H9 (cell line): ENCODE data around the gene TBC1D23. TPM values are rescaled to one million over a fixed set of nuclear protein-coding genes. Genes with fewer than 3 reads are reported as not detected.

Experiments used
- DNase-seq: peaks from one replicate; pipeline ENCODE4 v3.0.0-alpha.2; 2017
- H2AFZ ChIP-seq: one replicate; pipeline ENCODE4 v1.6.1; 2013; ENCODE audit warnings: mild to moderate bottlenecking, low read length, control low read depth, moderate library complexity
- H2AK5ac ChIP-seq: 2 replicates; pipeline ENCODE4 v1.6.1; 2013; ENCODE audit warnings: low read length, control low read depth, mixed read lengths; ENCODE audit not compliant: insufficient read length
- H2BK120ac ChIP-seq: one replicate; pipeline ENCODE4 v1.6.1; 2013; ENCODE audit warnings: low read depth, mild to moderate bottlenecking, low read length, control low read depth, inconsistent platforms; ENCODE audit not compliant: poor library complexity, severe bottlenecking
- H2BK12ac ChIP-seq: 2 replicates; pipeline ENCODE4 v1.6.1; 2013; ENCODE audit warnings: low read length, control low read depth, mixed read lengths, low read depth; ENCODE audit not compliant: insufficient read length
- H2BK15ac ChIP-seq: 2 replicates; pipeline ENCODE4 v1.6.1; 2013; ENCODE audit warnings: low read depth, low read length, control low read depth
- H2BK20ac ChIP-seq: one replicate; pipeline ENCODE4 v1.6.1; 2013; ENCODE audit warnings: low read depth, mild to moderate bottlenecking, low read length, control low read depth, inconsistent platforms; ENCODE audit not compliant: poor library complexity, severe bottlenecking
- H2BK5ac ChIP-seq: 2 replicates; pipeline ENCODE4 v1.6.1; 2013; ENCODE audit warnings: low read length, control low read depth, mixed read lengths; ENCODE audit not compliant: insufficient read length
- H3K14ac ChIP-seq: 2 replicates; pipeline ENCODE4 v1.6.1; 2013; ENCODE audit warnings: low read length, control low read depth; ENCODE audit not compliant: insufficient read depth
- H3K18ac ChIP-seq: 2 replicates; pipeline ENCODE4 v1.6.1; 2013; ENCODE audit warnings: low read depth, mild to moderate bottlenecking, mixed read lengths, low read length, control low read depth; ENCODE audit not compliant: insufficient read length
- H3K23ac ChIP-seq: 2 replicates; pipeline ENCODE4 v1.6.1; 2013; ENCODE audit warnings: low read length, control low read depth, mixed read lengths, low read depth; ENCODE audit not compliant: insufficient read length
- H3K23me2 ChIP-seq: 2 replicates; pipeline ENCODE4 v1.6.1; 2013; ENCODE audit warnings: low read depth, mild to moderate bottlenecking, mixed read lengths, low read length, control low read depth; ENCODE audit not compliant: insufficient read length, poor library complexity, severe bottlenecking
- H3K27ac ChIP-seq: 2 replicates; pipeline ENCODE4 v1.5.1; 2013; ENCODE audit warnings: low read length, control low read depth, mixed read lengths, low read depth; ENCODE audit not compliant: insufficient read length
- H3K27me3 ChIP-seq: 2 replicates; pipeline ENCODE4 v1.6.1; 2013; ENCODE audit warnings: low read length, control low read depth, inconsistent platforms; ENCODE audit not compliant: insufficient read depth
- H3K4ac ChIP-seq: 2 replicates; pipeline ENCODE4 v1.6.1; 2013; ENCODE audit warnings: low read depth, mild to moderate bottlenecking, control low read depth, inconsistent platforms, low read length, moderate library complexity
- H3K4me1 ChIP-seq: 2 replicates; pipeline ENCODE4 v1.6.1; 2013; ENCODE audit warnings: low read length, control low read depth, inconsistent platforms; ENCODE audit not compliant: insufficient read depth
- H3K4me2 ChIP-seq: 2 replicates; pipeline ENCODE4 v1.6.1; 2013; ENCODE audit warnings: low read length, control low read depth, mixed read lengths; ENCODE audit not compliant: insufficient read length, insufficient read depth
- H3K56ac ChIP-seq: 2 replicates; pipeline ENCODE4 v1.6.1; 2013; ENCODE audit warnings: low read depth, mild to moderate bottlenecking, mixed read lengths, low read length, control low read depth; ENCODE audit not compliant: insufficient read length
- H3K79me1 ChIP-seq: 2 replicates; pipeline ENCODE4 v1.6.1; 2013; ENCODE audit warnings: low read depth, mild to moderate bottlenecking, moderate library complexity, low read length, control low read depth, inconsistent platforms; ENCODE audit not compliant: insufficient read depth, poor library complexity, severe bottlenecking
- H3K79me2 ChIP-seq: 2 replicates; pipeline ENCODE4 v1.6.1; 2013; ENCODE audit warnings: low read length, control low read depth, inconsistent platforms; ENCODE audit not compliant: insufficient read depth
- H3K9ac ChIP-seq: 2 replicates; pipeline ENCODE4 v1.6.1; 2013; ENCODE audit warnings: low read length, control low read depth, mixed read lengths; ENCODE audit not compliant: insufficient read length; ENCODE audit errors: extremely low read depth
- H3K9me3 ChIP-seq: one replicate; pipeline ENCODE4 v1.6.1; 2013; ENCODE audit warnings: low read depth, low read length, inconsistent platforms; ENCODE audit not compliant: control insufficient read depth
- H3T11ph ChIP-seq: one replicate; pipeline ENCODE4 v1.6.1; 2013; ENCODE audit warnings: mild to moderate bottlenecking, low read length, control low read depth, inconsistent platforms
- H4K20me1 ChIP-seq: one replicate; pipeline ENCODE4 v1.6.1; 2013; ENCODE audit not compliant: control insufficient read depth, insufficient read length, insufficient read depth
- H4K5ac ChIP-seq: 2 replicates; pipeline ENCODE4 v1.6.1; 2013; ENCODE audit warnings: low read depth, mild to moderate bottlenecking, mixed read lengths, low read length, control low read depth; ENCODE audit not compliant: insufficient read length
- H4K8ac ChIP-seq: replicated peaks from 2 replicates; pipeline ENCODE4 v1.6.1; 2013; ENCODE audit warnings: low read length, control low read depth, mixed read lengths, low read depth; ENCODE audit not compliant: insufficient read length
- H4K91ac ChIP-seq: 2 replicates; pipeline ENCODE4 v1.6.1; 2013; ENCODE audit warnings: low read depth, mild to moderate bottlenecking, moderate library complexity, mixed read lengths, low read length, control low read depth; ENCODE audit not compliant: insufficient read length
- H3K27ac Mint-ChIP-seq, 3 experiments: 2 replicates in 2 of 3; 3 replicates in 1 of 3; pipeline ENCODE4 v1.8.0; 2020 to 2021; ENCODE audit warnings: mixed read lengths in 3 of 3, mild to moderate bottlenecking in 1 of 3, moderate library complexity in 1 of 3
- H3K27me3 Mint-ChIP-seq: 2 replicates; pipeline ENCODE4 v1.8.0; 2021; ENCODE audit warnings: low read depth, mild to moderate bottlenecking, moderate library complexity, mixed read lengths
- H3K36me3 Mint-ChIP-seq, 3 experiments: 2 replicates in 2 of 3; 3 replicates in 1 of 3; pipeline ENCODE4 v1.8.0; 2020 to 2021; ENCODE audit warnings: low read depth in 3 of 3, mixed read lengths in 3 of 3; ENCODE audit not compliant: insufficient read depth in 1 of 3
- H3K4me1 Mint-ChIP-seq, 2 experiments: 2 replicates each; pipeline ENCODE4 v1.8.0; 2020; ENCODE audit warnings: mixed read lengths in 2 of 2
- H3K4me3 Mint-ChIP-seq, 2 experiments: 2 replicates in 1 of 2; 3 replicates in 1 of 2; pipeline ENCODE4 v1.8.0; 2020 to 2021; ENCODE audit warnings: mild to moderate bottlenecking in 2 of 2, mixed read lengths in 2 of 2, moderate library complexity in 1 of 2
- H3K9me3 Mint-ChIP-seq, 2 experiments: 2 replicates in 1 of 2; 3 replicates in 1 of 2; pipeline ENCODE4 v1.8.0; 2020; ENCODE audit warnings: mild to moderate bottlenecking in 2 of 2, mixed read lengths in 2 of 2, moderate library complexity in 1 of 2
- total RNA-seq: library from RNA; stranded (reverse); gene quantifications from 2 replicates; pipeline ENCODE4 v1.2.1, GENCODE V29; 2021
- TF ChIP-seq, protein P1 (sequence below): fragments of 200-600 bp; sonication (generic); conservative IDR thresholded peaks from 3 replicates; pipeline ENCODE4 v1.8.0; 2021; ENCODE audit warnings: antibody characterized with exemption, mild to moderate bottlenecking

The TBC1D23 gene
- total RNA-seq, 1 experiment from 2014 or later: 37.1 TPM

DNA sequence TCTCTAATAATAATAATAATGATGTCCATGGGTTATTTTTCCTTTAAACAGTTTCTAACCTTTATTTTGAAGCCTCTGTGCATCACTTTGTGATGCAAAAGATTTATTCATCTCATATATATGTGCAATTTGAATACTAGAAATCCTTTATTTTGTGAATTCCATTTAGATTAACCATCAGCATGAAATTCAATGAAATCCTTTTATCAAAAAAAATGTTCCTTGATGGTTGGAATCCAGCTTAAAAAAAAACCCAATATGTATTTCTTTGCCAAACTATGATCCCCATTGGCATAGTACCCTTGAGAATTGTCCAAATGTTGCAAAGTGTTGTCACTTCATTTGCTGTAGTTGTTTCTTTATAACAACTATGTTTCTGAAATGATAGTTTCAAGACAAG, 7.4 kb downstream of the TBC1D23 start:
- no peak overlapping the region for H4K91ac ChIP-seq
- H3K27me3 ChIP-seq: no peaks in the 10 kb centered on the region
- no peak overlapping the region for H2AFZ ChIP-seq
- no peaks in the 10 kb centered on the region for H3K23me2 ChIP-seq
- H3K9ac ChIP-seq: no peak overlapping the region
- no peak overlapping the region for H2AK5ac ChIP-seq
- H4K8ac ChIP-seq: no peak overlapping the region
- H3K4ac ChIP-seq: no peak overlapping the region
- DNase-seq: no peak
- H3K27ac Mint-ChIP-seq: no peak overlapping the region
- H3K9me3 Mint-ChIP-seq: no peaks in the 10 kb centered on the region
- H3K27me3 Mint-ChIP-seq: no peaks in the 10 kb centered on the region
- no peaks in the 10 kb centered on the region for H3K9me3 ChIP-seq
- no peak overlapping the region for H2BK15ac ChIP-seq
- H3K27ac ChIP-seq: no peak overlapping the region
- H2BK20ac ChIP-seq: no peak overlapping the region
- H3K4me1 ChIP-seq: no peaks in the 10 kb centered on the region
- H3K4me1 Mint-ChIP-seq: peaks cover 20 to 40% of the 10 kb centered on the region in 2 experiments
- no peaks in the 10 kb centered on the region for H3K79me2 ChIP-seq
- H4K5ac ChIP-seq: no peak overlapping the region
- no peak overlapping the region for H2BK5ac ChIP-seq
- H3K36me3 Mint-ChIP-seq: no peaks in the 10 kb centered on the region
- H3K14ac ChIP-seq: no peak overlapping the region
- no peak overlapping the region for H2BK120ac ChIP-seq
- no peak overlapping the region for H3K18ac ChIP-seq
- H3T11ph ChIP-seq: no peak overlapping the region
- TF ChIP-seq, protein P1, sequence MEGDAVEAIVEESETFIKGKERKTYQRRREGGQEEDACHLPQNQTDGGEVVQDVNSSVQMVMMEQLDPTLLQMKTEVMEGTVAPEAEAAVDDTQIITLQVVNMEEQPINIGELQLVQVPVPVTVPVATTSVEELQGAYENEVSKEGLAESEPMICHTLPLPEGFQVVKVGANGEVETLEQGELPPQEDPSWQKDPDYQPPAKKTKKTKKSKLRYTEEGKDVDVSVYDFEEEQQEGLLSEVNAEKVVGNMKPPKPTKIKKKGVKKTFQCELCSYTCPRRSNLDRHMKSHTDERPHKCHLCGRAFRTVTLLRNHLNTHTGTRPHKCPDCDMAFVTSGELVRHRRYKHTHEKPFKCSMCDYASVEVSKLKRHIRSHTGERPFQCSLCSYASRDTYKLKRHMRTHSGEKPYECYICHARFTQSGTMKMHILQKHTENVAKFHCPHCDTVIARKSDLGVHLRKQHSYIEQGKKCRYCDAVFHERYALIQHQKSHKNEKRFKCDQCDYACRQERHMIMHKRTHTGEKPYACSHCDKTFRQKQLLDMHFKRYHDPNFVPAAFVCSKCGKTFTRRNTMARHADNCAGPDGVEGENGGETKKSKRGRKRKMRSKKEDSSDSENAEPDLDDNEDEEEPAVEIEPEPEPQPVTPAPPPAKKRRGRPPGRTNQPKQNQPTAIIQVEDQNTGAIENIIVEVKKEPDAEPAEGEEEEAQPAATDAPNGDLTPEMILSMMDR: no peak
- H3K23ac ChIP-seq: no peak overlapping the region
- H4K20me1 ChIP-seq: no peaks in the 10 kb centered on the region
- H3K4me2 ChIP-seq: no peak overlapping the region
- no peak overlapping the region for H3K4me3 Mint-ChIP-seq
- no peak overlapping the region for H3K56ac ChIP-seq
- no peak overlapping the region for H2BK12ac ChIP-seq
- H3K79me1 ChIP-seq: peaks cover 2% of the 10 kb centered on the region
